Activated CD8-positive, alpha-beta memory T cell treated with anti-CD3 and anti-CD28 coated beads, Interleukin-2, amount 10 ng/mL, durations not matched to agents 7 days and 5 days (primary cell): ENCODE measurements around the gene CYP51A1. TPM values are rescaled to one million over a fixed set of nuclear protein-coding genes. Genes with fewer than 3 reads are reported as not detected.

ENCODE experiments used
- total RNA-seq, 2 experiments: library from RNA; stranded (reverse); gene quantifications; one replicate each; pipeline ENCODE4 v1.2.3, GENCODE V29; 2021

Gene CYP51A1
- total RNA-seq, 2 experiments from 2014 or later, result 40.7 to 68.2 TPM

Other genes starting within 250 kb of the CYP51A1 start
- gene AKAP9, start 193.6 kb downstream of the CYP51A1 start, total RNA-seq, result 10 to 100 TPM; 35.1 to 38.4 TPM
- not detected for gene LRRD1, start 44.7 kb upstream of the CYP51A1 start, total RNA-seq
- gene KRIT1, start 111.4 kb upstream of the CYP51A1 start, total RNA-seq, result 10 to 100 TPM; 45.4 to 46.4 TPM
- 10 to 100 TPM; 55.2 to 73.3 TPM for gene ANKIB1, start 111.5 kb upstream of the CYP51A1 start, total RNA-seq